ENCODE results near the gene SPRED3.
A peak's percentile ranks its signal among the peaks of the same experiment; 100 is the strongest.

Gene SPRED3

DNA sequence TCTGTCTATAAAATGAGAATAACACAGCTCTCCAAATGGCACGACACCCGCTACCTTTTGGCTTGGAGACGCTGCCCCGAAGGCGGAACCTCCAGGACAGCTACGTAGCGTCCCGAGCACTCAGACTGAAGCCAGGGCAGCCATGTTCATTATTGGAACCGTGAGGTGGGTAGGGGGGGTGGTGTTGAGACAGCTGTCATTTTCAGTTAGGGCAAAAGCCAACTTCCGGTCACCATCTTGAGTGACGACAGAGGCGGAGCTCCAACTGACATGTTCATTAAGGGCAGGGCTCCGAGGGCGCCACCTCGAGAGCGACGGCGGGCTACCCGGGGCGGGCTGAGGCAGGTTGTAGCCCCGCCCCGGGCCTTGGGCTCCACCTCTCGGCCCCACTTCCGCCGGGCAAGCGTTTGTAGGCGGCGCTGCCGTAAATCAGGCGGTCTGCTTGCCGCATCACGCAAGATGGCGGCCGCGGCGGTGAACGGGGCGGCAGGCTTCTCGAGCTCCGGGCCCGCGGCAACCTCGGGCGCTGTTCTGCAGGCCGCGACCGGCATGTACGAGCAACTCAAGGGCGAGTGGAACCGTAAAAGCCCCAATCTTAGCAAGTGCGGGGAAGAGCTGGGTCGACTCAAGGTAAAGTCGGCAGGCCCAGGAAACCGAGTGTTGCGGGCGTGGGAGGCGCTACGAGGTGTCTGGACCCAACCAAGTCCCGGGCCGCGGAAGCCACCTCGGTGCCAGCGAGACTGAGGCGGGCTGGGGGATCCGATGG is 14.0 kb upstream of the SPRED3 start, which contains the start of gene PSMD8:
TSS of gene PSMD8 (plus strand) at position 240 of the 766 bp plus-strand sequence. CDS start at position 271, 31 bp downstream.
- DNase-seq = peak; percentile 99

DNA sequence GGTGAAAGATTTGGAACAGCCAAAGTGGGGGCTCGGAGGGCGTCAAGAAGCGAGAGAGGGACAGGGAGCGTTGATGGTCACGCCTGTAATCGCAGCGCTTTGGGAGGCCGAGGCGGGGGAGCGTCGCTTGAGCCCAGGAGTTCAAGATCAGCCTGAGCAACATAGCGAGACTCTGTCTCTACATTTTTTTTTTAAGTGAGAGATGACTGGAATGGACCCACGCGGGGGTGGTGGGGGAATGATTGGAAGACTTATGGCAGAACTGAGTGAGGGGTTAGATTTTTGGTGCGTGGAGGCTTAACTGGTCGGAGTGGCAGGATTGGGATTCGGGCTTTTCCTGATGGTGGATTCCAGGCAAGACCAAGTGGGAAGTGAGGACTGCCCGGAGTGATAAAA is 13.4 kb upstream of the SPRED3 start:
- DNase-seq = no peak

DNA sequence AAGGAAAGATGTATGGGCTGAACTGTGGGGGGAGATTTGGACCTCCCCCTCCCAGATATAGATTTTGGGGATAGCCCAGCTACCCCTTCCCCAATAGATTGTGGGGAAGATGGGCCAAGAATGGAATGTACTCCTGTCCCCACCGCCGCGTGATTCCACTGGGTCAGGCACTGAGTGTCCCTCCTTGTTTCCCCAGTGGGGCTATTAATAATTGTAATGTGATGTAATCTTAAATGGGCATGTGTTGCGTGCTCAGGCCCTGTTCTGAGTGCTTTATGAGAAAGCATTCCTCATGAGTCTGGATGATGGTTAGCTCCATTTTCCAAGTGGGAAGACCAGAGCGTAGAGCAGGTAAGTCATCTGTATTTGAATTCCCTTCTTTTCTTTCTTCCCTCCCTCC is 12.7 kb upstream of the SPRED3 start:
- DNase-seq = no peak

DNA sequence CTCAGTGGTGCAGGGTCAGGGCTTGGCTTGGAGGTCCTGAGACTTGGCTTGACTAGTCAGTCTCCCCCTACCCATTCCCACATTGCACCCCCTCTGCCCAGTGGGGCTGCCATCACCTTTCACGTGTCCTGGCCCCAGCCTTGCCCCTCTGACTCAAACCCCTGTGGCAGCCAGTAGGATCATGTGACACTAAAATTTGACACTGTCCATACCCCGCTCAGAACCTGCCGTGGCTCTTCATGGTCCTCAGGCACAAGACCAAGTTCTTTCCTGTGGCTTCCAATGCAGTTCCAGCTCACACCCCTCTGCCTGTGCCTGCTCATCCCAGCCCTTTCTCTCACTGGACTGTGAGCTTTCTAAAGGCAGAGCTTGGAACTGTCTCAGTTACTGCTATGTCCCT is 11.9 kb upstream of the SPRED3 start:
- no peak for DNase-seq

DNA sequence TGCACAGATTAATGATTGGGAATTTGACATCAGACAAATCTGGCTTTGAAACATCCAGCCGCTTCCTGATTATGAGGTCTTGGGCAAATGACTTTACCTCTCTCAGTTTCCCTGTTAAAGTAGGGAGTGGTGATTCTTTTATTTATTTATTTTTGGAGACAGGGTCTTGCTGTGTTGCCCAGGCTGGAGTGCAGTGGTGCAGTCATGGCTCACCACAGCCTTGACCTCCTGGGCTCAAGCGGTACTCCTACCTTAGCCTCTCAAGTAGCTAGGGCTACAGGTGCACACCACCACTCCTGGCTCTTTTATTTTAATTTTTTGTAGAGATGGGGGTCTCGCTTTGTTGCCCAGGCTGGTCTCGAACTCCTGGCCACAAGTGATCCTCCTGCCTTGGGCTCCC is 11.4 kb upstream of the SPRED3 start:
- DNase-seq = no peak

DNA sequence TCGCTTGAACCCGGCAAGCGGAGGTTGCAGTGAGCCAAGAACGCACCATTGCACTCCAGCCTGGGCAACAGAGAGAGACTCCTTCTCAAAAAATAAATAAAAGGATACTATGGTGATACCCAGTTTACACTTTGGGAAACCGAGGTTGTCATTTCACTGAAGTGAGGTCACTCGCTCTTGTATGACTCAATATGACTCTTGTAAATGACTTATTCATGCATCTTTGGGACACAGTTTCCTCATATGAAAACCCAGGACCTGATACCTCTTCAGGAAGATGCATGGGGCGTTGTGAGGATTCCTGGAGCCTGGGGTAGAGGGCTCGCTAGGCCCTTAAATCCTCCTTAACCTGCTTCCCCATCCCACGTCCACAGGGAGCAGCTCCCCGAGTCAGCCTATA is 9.6 kb upstream of the SPRED3 start:
- DNase-seq = no peak

DNA sequence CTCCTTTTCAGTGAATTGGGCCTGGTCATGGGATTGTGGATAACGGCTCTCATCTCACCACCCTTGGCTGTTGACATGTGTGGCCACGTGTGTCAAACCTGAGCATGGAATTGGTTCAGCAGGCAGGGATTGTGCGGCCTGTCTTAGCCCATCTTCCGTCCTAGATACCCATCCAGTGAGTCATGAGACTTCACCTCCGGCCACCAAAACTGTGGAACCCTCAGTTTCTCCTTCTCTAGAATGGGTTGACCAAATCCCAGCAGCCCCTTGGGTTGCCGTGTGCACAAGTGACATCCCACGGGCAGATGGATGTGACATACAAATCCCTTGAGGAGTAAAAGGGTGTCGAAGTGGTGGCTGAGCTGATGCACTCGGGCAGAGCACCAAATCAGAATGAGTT is 7.4 kb upstream of the SPRED3 start:
- DNase-seq = no peak

DNA sequence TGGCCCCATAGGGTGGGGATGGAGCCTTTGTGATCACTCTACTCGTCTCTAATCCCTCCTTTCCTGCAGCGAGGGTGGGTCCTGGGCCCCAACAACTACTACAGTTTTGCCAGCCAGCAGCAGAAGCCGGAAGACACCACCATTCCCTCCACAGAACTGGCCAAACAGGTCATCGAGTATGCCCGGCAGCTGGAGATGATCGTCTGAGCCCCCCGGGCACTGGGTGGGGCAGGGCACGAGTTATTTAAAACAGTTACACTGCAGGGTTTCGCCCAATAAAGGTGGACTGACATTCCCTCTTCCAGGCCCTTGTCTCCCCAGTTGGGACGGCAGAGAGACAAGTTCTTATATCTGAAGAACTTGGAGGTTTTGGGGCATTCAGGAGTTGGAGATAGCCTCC is 5.3 kb upstream of the SPRED3 start:
- DNase-seq = no peak

DNA sequence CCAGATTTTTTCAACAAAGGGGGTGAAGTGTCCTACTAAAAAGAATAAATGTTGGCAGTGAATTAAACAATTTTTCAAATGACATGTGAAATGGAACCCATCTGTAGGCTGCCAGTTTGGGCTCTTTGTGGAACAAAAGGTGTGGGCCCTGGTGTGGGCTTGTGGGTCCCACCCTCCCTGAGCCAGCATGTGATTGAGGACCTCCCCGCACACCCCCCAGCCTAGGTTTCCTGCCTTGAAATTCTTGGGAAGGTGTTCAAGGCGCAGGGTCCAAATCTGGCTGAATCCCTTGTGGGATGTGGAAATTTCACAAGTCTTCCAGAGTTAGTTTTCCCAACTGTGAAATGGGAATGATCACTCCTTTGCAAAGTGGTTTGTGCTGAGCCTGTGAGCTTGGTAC is 4.8 kb upstream of the SPRED3 start:
- DNase-seq = no peak

DNA sequence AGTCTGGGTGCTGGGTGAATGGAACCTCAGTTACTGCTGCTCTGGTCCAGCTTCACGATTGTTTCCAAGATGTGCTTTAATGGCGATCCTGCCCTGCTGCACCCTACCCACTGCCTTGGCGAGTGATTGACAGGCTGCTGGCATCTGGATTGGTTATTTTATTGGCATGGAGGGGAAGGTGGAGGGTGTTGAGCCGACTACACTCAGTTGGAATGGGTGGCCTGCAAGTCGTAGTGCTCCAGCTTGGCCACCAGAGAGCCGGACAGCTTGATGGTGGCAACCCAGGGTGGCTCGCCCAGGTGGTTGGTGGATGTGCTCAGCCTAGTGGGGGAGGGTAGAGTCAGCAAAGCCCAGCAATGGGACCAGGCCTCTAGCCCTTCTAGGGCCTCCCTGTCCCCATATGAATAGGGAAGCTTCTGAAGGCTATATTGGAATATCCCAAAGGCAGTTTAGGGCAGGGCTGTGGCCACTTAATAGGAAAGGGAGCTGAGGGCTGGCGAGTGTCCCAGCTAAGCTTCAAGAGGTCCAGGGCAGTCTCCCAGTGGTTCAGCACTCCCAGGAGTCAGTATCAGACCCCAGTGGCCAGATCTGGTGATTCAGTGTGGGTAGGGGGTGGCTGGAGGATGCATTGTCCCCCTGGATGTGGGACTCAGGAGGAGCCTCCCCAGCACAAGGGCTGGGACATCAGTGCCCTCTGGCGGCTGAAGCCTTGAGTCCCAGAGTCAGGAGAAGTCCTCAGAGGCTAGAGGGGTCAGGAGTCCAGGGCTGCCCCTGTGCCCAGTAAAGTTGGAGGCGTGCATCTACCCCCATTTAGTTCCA is 4.1 kb upstream of the SPRED3 start:
- DNase-seq = no peak

DNA sequence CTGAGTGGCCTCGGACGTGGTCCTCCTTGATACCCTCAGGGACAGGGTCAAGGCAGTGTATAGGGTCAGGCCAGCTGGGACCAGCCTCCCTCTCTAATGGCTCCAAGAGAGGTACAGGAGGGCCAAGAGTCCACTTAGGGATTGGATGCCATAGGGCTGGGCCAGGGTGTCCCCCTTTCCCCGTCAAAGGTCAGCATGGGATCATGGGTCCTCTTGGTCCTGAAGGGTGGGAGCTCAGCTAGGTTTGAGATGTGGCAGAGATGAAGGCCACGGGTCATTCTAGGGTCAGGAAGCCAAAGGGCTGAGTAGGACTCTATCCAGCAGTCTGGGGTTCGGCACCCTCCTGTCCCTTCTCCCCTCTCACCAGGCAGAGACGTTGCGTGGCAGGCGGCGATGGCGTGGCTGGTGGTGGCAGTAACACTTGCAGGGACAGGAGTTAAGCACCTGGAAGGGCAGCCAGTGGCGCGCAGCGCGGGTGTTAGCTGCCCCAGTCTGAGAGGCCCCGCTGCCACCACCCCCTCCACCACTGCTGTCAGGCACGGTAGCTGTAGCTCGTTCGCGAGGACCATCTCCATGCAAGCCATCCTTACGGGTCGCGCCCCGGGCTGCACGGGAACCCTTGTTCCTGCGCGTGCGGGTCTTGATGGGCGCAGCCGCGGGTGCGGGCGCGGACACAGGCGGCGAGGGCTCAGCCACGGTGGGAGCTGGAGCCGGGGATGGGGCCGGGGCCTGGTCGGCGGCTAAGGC is 3.3 kb upstream of the SPRED3 start:
- no peak for DNase-seq

DNA sequence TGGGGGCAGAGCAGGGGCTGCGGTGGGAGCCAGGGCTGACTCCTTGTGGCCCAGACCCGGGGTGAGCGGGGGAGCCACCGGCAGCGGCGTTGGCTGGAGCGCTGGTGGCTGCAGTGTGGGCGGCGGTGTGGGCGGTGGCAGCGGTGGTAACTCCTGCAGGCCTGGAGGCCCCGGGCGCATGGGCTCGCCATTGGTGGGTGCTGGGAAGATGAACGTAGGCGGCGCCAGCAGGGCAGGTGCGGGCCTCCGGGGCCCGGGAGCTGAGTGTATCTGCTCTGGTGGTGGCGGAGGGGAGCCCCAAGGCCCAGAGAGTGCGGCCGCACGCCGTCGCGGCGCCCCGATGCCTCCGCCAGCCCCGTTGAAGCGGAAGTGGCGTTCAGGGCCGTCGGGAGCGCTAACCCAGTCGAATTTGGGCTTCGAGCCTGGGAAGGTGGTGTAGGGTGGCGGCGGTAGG is 2.7 kb upstream of the SPRED3 start:
- DNase-seq = no peak

DNA sequence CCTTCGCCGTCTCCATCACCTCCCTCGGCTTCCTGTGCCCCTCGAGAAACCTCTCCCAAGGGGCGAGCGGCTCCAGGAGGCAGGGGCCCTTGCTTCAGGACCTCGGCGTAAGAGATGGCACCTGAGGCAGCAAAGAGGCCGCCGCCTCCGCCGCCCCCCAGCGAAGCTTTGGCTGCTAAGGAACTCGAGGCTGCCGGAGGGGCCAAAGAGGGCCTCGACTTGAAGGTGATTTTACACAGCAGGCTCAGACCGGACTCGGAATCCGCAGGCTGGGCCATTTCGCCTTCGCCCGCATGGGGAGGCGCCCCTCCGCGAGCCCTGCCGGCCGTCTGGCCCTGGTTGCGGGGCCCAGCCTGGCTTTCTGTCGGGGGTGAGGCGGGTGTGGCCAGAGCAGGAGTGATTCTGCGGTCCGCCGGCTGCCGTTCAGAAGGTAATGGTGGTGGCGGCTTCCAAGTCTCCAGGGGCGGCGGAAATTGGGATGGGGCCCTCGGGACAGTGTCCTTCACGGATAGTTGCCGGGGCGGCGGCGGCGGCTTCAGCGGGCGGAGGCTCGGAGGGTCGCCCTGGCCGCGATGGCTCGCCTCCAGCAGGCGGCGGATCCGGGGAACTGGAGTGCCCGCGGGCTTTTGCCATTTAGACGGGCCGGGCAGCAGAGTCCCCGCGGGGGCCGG is 2.1 kb upstream of the SPRED3 start:
- no peak for DNase-seq

DNA sequence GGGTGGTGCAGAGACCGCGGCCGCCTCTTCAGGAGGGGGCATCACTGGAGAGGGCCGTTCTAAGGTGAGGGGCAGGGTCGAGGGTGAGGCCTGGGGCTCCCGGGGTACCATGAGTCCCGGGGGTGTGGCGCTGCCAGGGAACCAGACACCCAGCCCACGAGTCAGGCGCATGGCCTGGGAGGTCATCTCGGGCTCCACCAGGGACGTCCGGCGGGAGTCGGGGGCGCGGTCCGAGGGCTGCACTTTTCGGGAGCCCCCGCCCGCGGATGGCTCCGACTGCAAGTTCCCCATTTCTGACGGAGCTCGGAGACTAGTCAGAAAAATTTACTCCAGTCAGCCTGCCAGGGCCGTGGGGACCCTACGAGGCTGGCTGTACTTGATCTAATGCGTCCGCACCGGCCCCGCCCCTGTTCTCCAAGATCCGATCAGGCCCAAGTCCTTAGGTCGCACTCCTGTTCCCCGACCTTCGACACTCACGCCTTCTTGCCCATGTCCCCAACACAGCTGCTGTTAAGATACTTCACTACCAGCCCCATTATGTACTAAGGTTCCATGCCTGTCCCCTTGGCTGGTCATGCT is 1.4 kb upstream of the SPRED3 start:
- peak; percentile 14 for DNase-seq

DNA sequence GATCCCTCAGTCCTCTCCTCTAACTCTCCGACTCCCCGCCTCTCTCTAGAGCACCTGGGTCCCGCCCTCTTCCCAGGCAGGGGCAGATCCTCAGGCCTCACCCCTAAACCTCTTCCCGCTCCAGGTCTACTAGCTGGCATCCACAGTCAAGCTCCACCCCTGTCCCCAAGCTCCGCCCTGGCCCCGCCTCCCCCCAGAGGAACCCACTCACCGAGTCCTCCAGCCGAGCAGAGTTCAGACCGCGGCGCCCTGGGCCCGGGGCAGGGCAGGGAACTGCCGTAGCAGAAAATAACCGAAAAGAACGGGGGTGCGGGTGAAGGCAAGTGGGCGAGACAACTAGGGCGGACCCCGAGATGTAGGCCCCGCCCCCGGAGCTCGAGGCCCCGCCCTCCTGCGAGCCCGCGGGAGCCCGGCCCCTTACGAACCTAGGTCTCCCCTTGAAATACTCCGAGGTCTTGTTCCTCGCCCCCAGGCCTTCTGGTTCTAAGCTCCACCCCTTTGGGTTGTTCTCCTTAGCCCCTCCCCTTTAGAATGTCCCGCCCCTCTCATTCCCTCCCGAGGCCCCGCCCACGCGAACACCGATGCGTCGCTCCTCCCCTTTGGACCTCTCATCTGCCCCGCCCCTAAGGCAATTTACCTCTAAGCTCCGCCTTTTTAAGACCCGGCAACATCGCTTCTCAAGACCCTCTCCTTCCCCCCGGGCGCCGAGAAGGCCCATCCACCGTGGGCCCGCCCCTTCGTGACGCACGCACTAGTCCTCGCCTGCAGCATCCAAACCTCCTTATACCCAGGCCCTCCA is 748 bp upstream of the SPRED3 start, which contains the start of gene GGN:
TSS of gene GGN (minus strand) at position 485 of the 799 bp plus-strand sequence. CDS start 773 bp downstream, outside the sequence.
- DNase-seq = peak; percentile 78

DNA sequence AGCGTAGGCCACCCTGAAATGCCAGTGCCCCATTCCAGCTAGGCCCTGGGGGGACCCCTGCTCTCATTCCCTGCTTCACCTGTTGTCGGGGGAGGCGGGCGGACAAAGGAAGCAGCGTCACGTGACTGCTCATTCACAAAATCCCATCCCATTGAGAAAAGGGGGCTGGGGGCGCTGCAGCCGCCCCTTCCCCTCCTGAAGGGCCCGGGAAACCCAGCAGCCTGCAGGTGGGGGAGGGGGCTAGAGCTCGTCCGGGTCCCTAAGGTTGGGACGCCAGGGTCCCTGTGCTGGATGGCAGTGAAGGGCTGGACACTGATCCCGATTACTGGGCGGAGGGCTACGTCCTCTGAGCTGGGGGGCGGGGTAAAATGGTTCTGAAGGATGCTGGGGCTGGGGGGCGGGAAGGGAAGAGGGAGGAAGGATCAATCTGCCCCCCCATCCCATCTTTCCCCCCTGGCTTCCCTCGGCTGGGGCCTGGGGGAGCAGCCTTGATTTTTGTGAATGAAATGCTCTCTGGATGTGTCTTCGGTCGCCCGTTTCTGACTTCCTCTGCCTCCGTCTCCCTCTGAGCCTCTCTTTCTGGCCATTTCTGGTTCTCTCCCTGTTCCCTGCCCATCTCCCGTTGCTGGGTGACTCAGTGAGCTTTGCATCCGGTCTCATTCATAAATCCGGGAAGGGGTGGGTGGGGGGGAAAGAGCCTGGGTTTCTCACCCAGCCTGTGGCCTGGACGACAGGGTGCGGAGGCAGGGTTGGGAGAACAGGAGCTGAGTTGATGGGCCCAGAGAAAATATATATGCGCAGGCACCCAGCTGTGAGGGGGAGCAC is 816 bp downstream of the SPRED3 start:
- DNase-seq = no peak

DNA sequence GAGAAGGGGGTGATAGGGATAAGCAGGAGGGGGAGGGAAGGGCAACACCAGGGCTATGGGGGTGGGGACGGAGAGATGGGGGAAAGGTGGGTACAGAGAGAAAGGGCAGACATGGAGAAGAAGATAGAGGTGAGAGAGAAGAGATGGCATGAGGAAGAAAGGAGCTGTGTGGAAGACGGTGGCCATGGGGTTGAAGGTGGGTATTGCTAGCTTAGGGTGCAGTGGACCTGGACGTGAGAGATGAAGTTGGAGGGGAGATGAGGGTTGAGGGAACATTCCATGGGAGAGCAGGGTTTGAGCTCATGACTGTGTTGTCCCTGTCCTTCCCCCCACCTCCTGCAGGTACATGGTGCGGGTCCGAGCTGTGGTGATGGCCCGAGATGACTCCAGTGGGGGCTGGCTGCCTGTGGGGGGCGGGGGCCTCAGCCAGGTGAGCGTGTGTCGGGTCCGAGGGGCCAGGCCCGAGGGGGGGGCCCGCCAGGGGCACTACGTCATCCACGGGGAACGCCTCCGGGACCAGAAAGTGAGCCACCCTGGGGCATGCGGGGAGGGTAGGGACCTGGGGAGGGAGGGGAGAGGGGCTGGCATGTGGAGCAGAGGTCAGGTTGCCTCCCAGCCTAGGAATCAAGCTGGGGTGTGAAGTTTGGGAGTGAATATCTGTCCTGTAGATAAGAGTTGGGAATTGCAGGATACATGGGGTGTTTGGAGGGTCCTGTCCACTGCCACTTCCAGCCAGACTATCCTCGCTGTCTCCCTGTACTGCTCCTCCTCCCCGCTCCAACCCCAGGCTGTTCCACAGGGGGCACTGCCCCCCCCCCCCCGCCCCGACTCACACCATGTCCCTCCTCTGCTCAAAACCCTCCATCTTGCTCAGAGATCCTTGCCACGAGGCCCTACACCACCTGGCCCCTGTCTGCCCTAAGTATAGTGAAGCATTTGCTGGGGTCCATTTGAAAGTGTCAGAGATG is 1.7 kb downstream of the SPRED3 start:
- DNase-seq = no peak

DNA sequence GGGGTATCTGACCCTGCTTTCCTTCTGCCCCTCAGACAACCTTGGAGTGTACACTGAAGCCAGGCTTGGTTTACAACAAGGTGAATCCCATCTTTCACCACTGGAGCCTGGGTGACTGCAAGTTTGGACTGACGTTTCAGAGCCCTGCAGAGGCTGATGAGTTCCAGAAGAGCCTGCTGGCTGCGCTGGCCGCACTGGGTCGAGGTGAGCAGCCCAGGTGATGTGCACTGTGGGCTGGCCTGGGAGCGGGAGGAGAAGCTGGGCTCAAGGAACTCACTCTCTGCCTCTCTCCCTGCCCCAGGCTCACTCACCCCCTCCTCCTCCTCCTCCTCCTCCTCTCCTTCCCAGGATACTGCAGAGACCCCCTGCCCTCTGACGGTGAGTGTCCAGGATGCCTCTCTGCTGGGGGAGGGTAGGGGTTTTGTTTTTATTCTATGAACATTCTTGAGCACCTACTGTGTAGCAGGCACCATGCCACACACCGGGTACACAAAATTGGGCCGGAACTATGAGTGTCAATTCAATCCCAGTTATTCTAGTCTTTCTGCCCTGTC is 3.5 kb downstream of the SPRED3 start:
- DNase-seq = no peak

Measured in CD4-positive, alpha-beta T cell treated with Interferon gamma for 1 hour (primary cell).